ENCODE measurements around the gene KCNQ2.

KCNQ2 gene

GRCh38 chr20:63519668-63520503 is 47.4 kb upstream of the KCNQ2 start:
- H3K27ac ChIP-seq (replicated peaks), result no peak overlapping the region
- DNase-seq (ENCODE audit: low read depth in 1 of 2, low spot score in 1 of 2), result no peak
- peak overlapping the region; percentile 39 for H3K4me3 ChIP-seq (replicated peaks; ENCODE audit: insufficient read depth, low read length)

GRCh38 chr20:63518946-63519667 is 46.7 kb upstream of the KCNQ2 start:
- Histone ChIP-seq H3K27me3 (ENCODE audit: insufficient read depth, poor library complexity, severe bottlenecking) (peaks cover 8% of the 10 kb centered on the region), H3K4me3 (replicated peaks; ENCODE audit: insufficient read depth, low read length) (no peak overlapping the region), H3K27ac (replicated peaks) (no peak overlapping the region)
- DNase-seq (ENCODE audit: low read depth in 1 of 2, low spot score in 1 of 2), result no peak
- TF ChIP-seq REST (IDR thresholded peaks at IDR 0.05; ENCODE audit: insufficient replicate concordance, low read depth), result no peak
- TF ChIP-seq GABPA (IDR thresholded peaks at IDR 0.05; ENCODE audit: low read depth), result no peak

More at GRCh38 chr20:63519668-63520503, 47.4 kb upstream of the KCNQ2 start:
- peaks cover 8% of the 10 kb centered on the region for H3K27me3 ChIP-seq (ENCODE audit: insufficient read depth, poor library complexity, severe bottlenecking)
- TF ChIP-seq CTCF (IDR thresholded peaks at IDR 0.05; ENCODE audit: insufficient read depth, low read length) (no peak), REST (IDR thresholded peaks at IDR 0.05; ENCODE audit: insufficient replicate concordance, low read depth) (no peak), SPI1 (IDR thresholded peaks at IDR 0.05; ENCODE audit: borderline replicate concordance, low read depth) (no peak), POLR2AphosphoS5 (IDR thresholded peaks at IDR 0.05; ENCODE audit: low read depth) (no peak), GABPA (IDR thresholded peaks at IDR 0.05; ENCODE audit: low read depth) (no peak)

- TF ChIP-seq SPI1 (IDR thresholded peaks at IDR 0.05; ENCODE audit: borderline replicate concordance, low read depth), result no peak
- no peak for TF ChIP-seq CTCF (IDR thresholded peaks at IDR 0.05; ENCODE audit: insufficient read depth, low read length)
- no peak for TF ChIP-seq REST (IDR thresholded peaks at IDR 0.05; ENCODE audit: insufficient replicate concordance, low read depth)
- no peak for TF ChIP-seq GABPA (IDR thresholded peaks at IDR 0.05; ENCODE audit: low read depth)
- no peak for TF ChIP-seq POLR2AphosphoS5 (IDR thresholded peaks at IDR 0.05; ENCODE audit: low read depth)
- DNase-seq (ENCODE audit: low read depth in 1 of 2, low spot score in 1 of 2), result no peak
- H3K27ac ChIP-seq (replicated peaks), result no peak overlapping the region
- peaks cover 8% of the 10 kb centered on the region for H3K27me3 ChIP-seq (ENCODE audit: insufficient read depth, poor library complexity, severe bottlenecking)
- H3K4me3 ChIP-seq (replicated peaks; ENCODE audit: insufficient read depth, low read length), result no peak overlapping the region
Measured at GRCh38 chr20:63518351-63518861, 46.0 kb upstream of the KCNQ2 start.

All from HL-60 (cell line).